ENCODE data around the gene LYSMD1. TPM values are rescaled to one million over a fixed set of nuclear protein-coding genes. Genes with fewer than 3 reads are reported as not detected.
"Not testable (repeated sequence)": the region's sequence is repeated elsewhere in the genome, so short reads cannot be mapped to it uniquely, and the experiment has no call there.

The LYSMD1 gene
- total RNA-seq, 1 experiment from 2014 or later, result 5.0 TPM

DNA sequence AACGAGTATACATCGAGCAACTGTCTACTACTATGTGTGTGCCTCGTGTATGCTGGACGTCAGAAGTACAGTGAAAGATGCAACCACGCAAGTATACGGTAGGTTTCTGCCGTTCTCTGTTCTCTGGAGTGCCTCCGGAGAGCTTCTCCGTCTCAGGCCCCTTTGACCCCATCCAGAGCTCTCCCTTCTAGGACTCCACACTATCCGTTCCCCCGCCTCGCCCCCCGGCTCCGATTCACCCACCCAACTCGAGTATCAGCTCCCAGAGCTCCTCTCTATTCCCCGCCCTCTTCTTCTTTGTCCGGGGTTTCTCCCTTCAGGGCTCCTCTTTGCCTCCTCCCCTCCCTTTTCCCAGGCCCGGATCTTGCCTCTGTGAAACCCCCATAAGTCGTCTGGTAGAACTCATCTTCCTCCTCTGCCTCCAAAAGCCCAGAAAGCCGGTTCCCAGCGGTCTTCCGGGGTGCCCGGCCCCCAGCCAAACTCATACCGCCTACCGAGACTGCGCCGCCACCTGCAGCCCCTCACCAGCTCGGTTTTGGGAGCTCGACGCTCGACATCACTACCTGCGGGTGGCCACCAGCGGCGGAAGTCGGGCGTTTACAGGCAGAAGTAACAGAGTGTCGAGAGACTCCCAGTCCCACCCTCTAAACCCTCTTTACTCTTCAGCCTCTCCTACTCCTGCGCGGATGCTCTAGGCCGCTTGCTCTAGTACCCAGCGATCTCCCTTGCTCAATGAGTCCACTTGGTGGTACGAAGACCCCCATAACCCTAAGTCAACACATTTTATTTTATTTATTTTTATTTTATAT lies 24.1 kb upstream of the LYSMD1 start, which contains the start of gene VPS72:
Gene VPS72 (minus strand): TSS at position 561 of the 809 bp plus-strand sequence. CDS start 76 bp downstream, at position 485.
- H3K27me3 Mint-ChIP-seq (ENCODE audit: insufficient read depth, unreplicated experiment), result no peaks in the 10 kb centered on the region
- H3K4me3 ChIP-seq (ENCODE audit: low read depth, low read length), result peak within 1 kb of the TSS; percentile 48
- H3K4me3 Mint-ChIP-seq (ENCODE audit: unreplicated experiment), result peak within 1 kb of the TSS; percentile 85
- DNase-seq, result peak; percentile 89 to 92
- intact Hi-C loops (cut with micrococcal nuclease; ENCODE audit: unreplicated experiment), result no loop called here
- H3K4me1 ChIP-seq, result 0 out of 2 replicates have a peak, but pooled peaks cover 9% of the 10 kb centered on the region
- H3K27ac Mint-ChIP-seq (ENCODE audit: unreplicated experiment), result peak within 1 kb of the TSS; percentile 91
- BruUV-seq (replicated peaks), result no TSS peak
- no peaks in the 10 kb centered on the region for H3K27me3 ChIP-seq (replicated peaks; ENCODE audit: control insufficient read depth, insufficient read depth, low read length)
- TF ChIP-seq, protein P1, sequence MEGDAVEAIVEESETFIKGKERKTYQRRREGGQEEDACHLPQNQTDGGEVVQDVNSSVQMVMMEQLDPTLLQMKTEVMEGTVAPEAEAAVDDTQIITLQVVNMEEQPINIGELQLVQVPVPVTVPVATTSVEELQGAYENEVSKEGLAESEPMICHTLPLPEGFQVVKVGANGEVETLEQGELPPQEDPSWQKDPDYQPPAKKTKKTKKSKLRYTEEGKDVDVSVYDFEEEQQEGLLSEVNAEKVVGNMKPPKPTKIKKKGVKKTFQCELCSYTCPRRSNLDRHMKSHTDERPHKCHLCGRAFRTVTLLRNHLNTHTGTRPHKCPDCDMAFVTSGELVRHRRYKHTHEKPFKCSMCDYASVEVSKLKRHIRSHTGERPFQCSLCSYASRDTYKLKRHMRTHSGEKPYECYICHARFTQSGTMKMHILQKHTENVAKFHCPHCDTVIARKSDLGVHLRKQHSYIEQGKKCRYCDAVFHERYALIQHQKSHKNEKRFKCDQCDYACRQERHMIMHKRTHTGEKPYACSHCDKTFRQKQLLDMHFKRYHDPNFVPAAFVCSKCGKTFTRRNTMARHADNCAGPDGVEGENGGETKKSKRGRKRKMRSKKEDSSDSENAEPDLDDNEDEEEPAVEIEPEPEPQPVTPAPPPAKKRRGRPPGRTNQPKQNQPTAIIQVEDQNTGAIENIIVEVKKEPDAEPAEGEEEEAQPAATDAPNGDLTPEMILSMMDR (IDR thresholded peaks at IDR 0.05; ENCODE audit: insufficient read depth in 1 of 2, low read depth in 1 of 2, low read length in 1 of 2, severe bottlenecking in 1 of 2, unreplicated experiment in 1 of 2), result peak; percentile 0 to 16
- peaks cover 25% of the 10 kb centered on the region for H3K36me3 Mint-ChIP-seq (ENCODE audit: insufficient read depth, unreplicated experiment)
- CTCF ChIA-PET, result interaction anchor here (0.9 to 1.2 kb wide), 4 partner anchors 14 to 119 kb away, joined by 3 to 5 read pairs (median 4); partner anchors contain the start of genes GABPB2 and TMOD4
- H3K9me3 Mint-ChIP-seq (ENCODE audit: unreplicated experiment), result no peaks in the 10 kb centered on the region
- peaks cover 8% of the 10 kb centered on the region for H3K4me1 Mint-ChIP-seq (ENCODE audit: low read depth, unreplicated experiment)
- H3K36me3 ChIP-seq (ENCODE audit: control insufficient read depth, insufficient read depth, low read length), result peaks cover 2% of the 10 kb centered on the region; the same call in 1 of the 2 replicates
- H3K9me3 ChIP-seq, result no peaks in the 10 kb centered on the region
- POLR2A ChIA-PET, result interaction anchor here (0.5 to 1.4 kb wide), 19 partner anchors 9 to 493 kb away, joined by 3 to 13 read pairs (median 4); partner anchors contain the start of genes CGN, GOLPH3L, LYSMD1 and PSMD4

DNA sequence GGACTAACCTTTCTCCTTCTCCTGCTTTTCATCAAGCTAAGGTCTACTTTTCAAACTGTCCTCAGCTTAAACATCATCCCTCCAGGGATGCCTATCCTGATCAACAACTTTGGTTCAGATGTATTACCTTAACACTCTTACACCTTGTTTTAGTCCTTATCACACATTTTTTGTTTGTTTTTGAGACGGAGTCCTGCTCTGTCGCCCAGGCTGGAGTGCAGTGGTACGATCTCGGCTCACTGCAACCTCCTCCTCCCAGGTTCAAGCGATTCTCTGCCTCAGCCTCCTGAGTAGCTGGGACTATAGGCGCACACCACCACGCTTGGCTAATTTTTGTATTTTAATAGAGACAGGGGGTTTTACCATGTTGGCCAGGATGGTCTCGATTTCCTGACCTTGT lies 23.0 kb upstream of the LYSMD1 start:
- H3K9me3 Mint-ChIP-seq (ENCODE audit: unreplicated experiment); H3K9me3 ChIP-seq; H3K27me3 ChIP-seq (replicated peaks; ENCODE audit: control insufficient read depth, insufficient read depth, low read length); H3K4me1 ChIP-seq; H3K36me3 ChIP-seq (ENCODE audit: control insufficient read depth, insufficient read depth, low read length); H3K27me3 Mint-ChIP-seq (ENCODE audit: insufficient read depth, unreplicated experiment); BruUV-seq (replicated peaks); CTCF ChIA-PET; DNase-seq; intact Hi-C loops (cut with micrococcal nuclease; ENCODE audit: unreplicated experiment); H3K4me1 Mint-ChIP-seq (ENCODE audit: low read depth, unreplicated experiment): not testable (repeated sequence)
- H3K4me3 ChIP-seq (ENCODE audit: low read depth, low read length), result peak overlapping the region; percentile 48
- Mint-ChIP-seq H3K27ac (ENCODE audit: unreplicated experiment) (peak overlapping the region; percentile 91), H3K36me3 (ENCODE audit: insufficient read depth, unreplicated experiment) (peaks cover 35% of the 10 kb centered on the region), H3K4me3 (ENCODE audit: unreplicated experiment) (peak overlapping the region; percentile 85)
- POLR2A ChIA-PET, result interaction anchor here (1.2 to 1.4 kb wide), 2 partner anchors 22 to 492 kb away, joined by 3 to 9 read pairs; partner anchors contain the start of genes GOLPH3L, LYSMD1 and SCNM1

DNA sequence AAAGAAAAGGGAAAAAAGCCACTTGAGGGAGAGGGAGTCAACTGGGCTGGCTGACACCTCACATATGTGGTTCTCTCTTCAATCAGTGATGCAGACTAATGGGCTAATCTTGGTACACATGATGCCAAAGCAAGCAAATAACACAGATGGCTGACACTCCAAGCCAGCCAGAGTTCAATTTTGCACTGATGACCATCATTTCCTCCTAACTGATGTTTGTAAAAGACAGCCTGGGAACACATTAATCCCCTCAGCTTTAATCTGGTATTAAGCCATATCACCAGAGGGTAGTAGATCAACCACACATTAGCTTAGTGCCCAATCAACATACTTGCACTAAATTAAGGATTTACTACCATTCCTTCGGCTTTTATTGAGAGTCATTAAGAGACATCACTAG lies 21.5 kb upstream of the LYSMD1 start:
- no peak overlapping the region for H3K4me3 ChIP-seq (ENCODE audit: low read depth, low read length)
- intact Hi-C loops (cut with micrococcal nuclease; ENCODE audit: unreplicated experiment), result no loop called here
- ChIA-PET POLR2A (no interaction called here), CTCF (no interaction called here)
- no peaks in the 10 kb centered on the region for H3K9me3 ChIP-seq
- TF ChIP-seq, protein P1 (IDR thresholded peaks at IDR 0.05; ENCODE audit: insufficient read depth in 1 of 2, low read depth in 1 of 2, low read length in 1 of 2, severe bottlenecking in 1 of 2, unreplicated experiment in 1 of 2), result no peak
- H3K36me3 Mint-ChIP-seq (ENCODE audit: insufficient read depth, unreplicated experiment), result peaks cover 47% of the 10 kb centered on the region
- H3K4me1 ChIP-seq, result 0 out of 2 replicates have a peak, but pooled peaks cover 9% of the 10 kb centered on the region
- H3K27me3 ChIP-seq (replicated peaks; ENCODE audit: control insufficient read depth, insufficient read depth, low read length), result no peaks in the 10 kb centered on the region
- H3K4me3 Mint-ChIP-seq (ENCODE audit: unreplicated experiment), result no peak overlapping the region
- peaks cover 8% of the 10 kb centered on the region for H3K4me1 Mint-ChIP-seq (ENCODE audit: low read depth, unreplicated experiment)
- peaks cover 2% of the 10 kb centered on the region; the same call in 1 of the 2 replicates for H3K36me3 ChIP-seq (ENCODE audit: control insufficient read depth, insufficient read depth, low read length)
- no TSS peak for BruUV-seq (replicated peaks)
- H3K9me3 Mint-ChIP-seq (ENCODE audit: unreplicated experiment), result no peaks in the 10 kb centered on the region
- no peaks in the 10 kb centered on the region for H3K27me3 Mint-ChIP-seq (ENCODE audit: insufficient read depth, unreplicated experiment)
- no peak overlapping the region for H3K27ac Mint-ChIP-seq (ENCODE audit: unreplicated experiment)
- no peak for DNase-seq
